Myocyte (in vitro differentiated cells): Measurements from ENCODE around the gene CARHSP1. TPM values are rescaled to one million over a fixed set of nuclear protein-coding genes. Genes with fewer than 3 reads are reported as not detected.
"Not testable (repeated sequence)": the region's sequence is repeated elsewhere in the genome, so short reads cannot be mapped to it uniquely, and the experiment has no call there.

ENCODE experiments used
- DNase-seq: peaks from one replicate; pipeline ENCODE4 v3.0.0-alpha.2; 2012; ENCODE audit warnings: low read depth
- polyA plus RNA-seq: library from polyadenylated mRNA; unstranded; fragments of >200 nt; gene quantifications from one replicate; pipeline ENCODE4 v1.2.1, GENCODE V29; 2012; ENCODE audit warnings: missing spikeins
- total RNA-seq: library from RNA; depleted of rRNA; stranded (reverse); fragments of >200 nt; gene quantifications from 2 replicates; pipeline ENCODE4 v1.2.3, GENCODE V29; 2014

Gene CARHSP1
- total RNA-seq: 91.4 and 96.3 TPM in 2 replicates
- polyA plus RNA-seq: 87.2 TPM

DNA sequence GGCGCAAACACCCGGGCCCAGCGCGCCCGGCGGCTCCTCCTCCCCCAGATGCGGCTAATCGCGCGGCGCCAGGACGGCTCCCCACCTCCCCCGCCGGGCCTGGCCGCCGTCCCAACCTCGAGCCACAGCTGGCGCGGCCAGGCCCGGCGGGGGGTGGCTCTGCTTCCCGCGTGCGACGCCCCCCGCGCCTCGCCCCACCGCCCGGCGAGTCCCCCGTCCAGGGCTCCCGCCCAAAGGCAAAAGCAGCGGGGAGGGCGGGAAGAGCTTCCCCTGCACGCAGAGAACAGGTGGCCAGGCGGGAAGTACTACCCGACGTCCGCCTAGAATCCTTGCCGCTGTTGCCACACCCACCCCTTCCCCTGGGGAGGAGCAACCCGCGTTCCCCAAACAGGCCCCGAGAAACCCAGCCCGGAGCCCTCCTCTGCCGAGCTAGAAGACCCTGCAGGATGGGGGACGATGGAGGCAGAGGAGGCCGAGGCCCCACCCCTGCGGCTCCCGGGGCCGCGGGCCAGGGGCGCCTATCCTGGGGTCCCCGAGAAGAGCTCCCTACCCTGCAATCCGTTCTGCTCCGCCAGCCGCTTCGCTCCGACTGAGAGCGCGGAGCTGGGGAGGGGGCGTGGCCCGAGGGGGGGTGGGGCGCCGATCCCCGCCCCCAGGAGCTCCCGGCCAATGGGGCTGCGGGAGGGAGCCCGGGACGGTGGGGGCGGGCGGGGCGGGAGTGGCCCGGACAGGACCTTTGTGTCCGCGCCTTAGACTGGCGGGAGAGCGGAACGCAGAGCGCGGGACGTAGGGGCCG is at the start of gene CARHSP1:
Gene CARHSP1, minus strand, starts transcription at position 591 of the 796 bp plus-strand sequence. CDS start 9,678 bp downstream, outside the sequence.
- peak; percentile 92 for DNase-seq

DNA sequence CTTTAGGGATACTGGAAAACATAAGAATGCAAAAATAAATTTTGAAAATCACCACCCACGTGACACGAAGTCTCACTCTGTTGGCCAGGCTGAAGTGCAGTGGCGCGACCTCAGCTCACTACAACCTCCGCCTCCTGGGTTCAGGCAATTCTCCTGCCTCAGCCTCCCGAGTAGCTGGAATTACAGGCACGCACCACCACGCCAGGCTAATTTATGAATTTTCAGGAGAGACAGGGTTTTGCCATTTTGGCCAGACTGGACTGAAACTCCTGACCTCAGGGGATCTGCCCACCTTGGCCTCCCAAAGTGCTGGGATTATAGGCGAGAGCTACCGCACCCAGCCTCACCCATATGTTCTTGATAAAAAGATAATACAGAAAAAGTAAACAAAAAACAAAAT is 48.5 kb upstream of the CARHSP1 start:
- DNase-seq: not testable (repeated sequence)

DNA sequence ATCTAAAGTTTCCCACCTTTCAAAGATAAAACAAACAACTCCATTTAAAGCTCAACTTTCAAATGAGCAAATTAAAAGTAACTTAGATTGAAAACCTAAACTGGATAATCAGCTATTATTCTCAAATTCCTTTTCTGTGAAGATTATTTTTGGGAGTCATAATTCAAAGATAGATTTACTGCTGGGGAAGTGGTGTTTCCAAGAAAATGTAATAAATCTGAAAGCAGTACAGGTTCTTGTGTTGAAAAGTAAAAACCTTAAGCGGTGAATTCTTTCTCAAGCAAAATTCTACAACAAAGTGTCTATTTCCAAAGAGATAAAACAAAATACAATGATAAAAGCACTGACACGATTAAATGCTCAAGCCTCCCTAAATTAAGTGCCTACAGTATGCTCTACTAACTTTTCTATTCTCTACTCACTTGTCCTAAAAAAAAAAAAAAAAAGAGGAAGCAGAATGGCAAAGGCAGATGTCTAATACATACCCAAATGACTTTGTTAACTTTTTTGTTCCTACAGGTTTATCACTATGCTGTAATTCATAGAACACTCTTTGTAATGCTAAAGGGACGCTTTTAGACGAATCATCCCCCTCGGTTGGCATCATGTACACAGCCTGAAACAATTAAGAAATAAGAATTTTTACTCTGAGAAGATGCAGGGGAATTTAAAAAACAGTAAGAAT is 47.9 kb upstream of the CARHSP1 start:
- no peak for DNase-seq

DNA sequence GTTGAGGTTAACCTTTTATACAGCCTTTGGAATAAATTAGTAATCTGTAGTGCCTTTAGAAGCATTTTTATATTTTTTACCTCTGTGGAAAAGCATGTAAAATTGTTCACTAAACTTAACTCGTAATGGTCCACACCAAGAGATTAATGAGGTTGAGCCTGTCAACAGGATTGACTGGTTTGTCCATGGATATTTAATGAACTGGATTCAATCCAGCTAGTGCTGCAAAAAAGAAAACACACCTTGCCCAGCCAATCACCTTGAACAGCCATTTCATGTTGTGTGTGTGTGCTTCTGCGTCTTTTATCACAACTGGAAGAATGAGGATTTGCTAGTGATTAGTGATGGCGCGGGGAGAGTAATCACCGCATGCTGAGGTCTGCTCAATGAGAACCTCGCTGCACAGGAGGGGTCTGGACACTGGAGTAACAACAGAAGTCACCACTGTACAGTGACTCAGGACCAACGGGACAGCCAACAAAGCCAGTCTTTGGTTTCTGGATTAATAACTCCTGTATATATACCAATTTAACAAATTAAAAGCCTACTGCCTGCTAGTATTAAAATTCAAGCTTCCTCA is 47.0 kb upstream of the CARHSP1 start:
- DNase-seq: no peak

DNA sequence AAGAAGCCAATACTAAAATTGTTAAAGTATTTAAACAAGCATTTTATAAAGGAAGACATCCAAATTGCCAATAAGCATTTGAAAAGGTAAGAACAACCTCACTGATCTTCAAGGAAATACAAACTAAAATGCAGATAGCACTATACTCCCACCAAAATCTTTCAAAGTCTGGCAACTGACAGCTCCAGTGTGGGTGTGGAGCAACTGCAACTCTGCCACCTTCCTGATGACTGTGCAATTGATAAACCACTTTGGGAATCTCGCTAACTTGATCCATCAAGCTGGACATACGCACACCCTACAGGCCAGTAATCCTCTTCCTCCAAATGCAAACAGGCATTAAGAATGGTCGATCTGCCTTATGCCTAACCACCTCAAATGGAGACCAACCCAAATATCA is 45.3 kb upstream of the CARHSP1 start:
- no peak for DNase-seq

DNA sequence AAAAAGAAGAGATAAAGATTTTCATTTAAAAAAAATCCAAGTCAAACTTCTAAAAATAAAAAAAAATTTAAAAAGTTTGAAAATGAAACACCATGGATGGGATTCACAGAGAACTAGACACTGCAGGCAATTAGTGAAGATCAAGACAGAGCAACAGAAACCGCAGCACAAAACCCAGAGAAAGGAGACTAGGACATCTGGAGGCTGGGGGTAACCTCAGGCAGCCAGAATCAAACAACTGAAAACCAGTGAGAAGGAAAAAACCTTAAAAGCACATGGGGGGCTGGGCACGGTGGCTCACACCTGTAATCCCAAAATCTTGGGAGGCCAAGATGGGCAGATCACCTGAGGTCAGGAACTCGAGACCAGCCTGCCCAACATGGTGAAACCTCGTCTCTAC is 44.0 kb upstream of the CARHSP1 start:
- no peak for DNase-seq

DNA sequence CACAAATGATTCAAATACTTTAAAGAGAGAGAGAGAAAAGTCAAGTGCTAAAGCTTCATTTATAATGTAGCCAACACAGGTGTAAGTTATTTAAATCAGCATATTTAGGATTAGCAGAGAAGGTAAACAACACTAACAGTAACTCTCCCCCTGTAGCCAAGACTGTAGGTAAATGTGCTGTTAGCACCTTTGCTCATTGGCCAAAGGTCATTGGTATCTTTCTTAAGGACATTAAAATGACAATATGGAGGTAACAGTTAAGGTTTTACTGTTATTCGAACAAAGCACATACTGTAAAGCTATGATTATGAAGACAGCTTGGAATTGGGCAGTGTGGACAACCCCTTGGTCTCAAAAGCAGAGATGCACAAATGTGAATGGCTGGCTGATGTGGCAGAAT is 42.0 kb upstream of the CARHSP1 start:
- no peak for DNase-seq

DNA sequence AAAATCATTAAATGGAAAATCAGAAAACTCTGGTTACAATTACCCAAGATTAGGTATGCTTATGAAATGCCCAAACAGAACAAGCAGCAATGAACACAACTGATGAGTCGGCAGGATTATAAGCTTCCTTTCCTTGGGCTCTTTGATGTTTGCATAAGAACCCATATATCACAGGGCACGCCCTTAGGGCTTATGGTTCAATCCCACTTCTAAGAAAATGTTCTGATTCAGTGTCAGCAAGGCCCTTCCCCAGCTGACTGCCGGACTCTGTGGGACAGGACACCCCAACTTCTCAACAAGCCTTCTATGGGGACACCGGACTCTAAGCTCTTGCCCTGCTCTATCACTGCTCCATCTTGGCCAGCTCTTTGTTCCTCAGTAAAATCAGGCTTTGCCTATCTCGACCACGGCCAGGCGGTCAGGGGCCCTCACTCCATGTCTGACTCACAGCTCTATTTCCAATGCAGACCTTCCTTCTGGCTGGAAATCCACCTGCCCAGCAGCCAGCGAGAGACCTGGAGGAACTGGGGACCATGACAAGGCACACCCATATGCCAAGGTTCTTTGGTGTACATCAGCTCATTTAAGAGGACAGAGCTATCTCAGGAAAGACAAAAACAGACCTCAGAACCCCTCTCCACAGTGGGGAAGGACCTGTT is 40.1 kb upstream of the CARHSP1 start:
- peak; percentile 26 for DNase-seq

DNA sequence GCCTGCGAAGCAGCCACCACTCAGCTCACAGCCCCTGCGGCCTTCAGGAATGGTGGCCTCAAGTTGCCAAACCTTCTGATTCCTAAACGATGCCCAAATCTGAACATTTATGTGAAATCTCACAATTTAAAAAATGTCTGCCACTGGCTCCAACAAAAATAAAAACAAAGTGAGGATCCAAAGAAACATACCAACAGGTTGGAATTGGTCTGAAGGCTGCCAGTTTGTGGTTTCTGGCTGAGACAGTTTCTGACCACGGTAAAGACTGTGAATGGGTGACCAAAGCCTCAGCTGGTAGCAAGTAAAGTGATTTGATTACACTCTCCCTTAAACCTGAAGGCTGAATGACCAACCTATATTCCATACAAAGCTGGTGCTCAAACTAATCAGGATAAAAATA is 38.3 kb upstream of the CARHSP1 start:
- DNase-seq: peak; percentile 59

DNA sequence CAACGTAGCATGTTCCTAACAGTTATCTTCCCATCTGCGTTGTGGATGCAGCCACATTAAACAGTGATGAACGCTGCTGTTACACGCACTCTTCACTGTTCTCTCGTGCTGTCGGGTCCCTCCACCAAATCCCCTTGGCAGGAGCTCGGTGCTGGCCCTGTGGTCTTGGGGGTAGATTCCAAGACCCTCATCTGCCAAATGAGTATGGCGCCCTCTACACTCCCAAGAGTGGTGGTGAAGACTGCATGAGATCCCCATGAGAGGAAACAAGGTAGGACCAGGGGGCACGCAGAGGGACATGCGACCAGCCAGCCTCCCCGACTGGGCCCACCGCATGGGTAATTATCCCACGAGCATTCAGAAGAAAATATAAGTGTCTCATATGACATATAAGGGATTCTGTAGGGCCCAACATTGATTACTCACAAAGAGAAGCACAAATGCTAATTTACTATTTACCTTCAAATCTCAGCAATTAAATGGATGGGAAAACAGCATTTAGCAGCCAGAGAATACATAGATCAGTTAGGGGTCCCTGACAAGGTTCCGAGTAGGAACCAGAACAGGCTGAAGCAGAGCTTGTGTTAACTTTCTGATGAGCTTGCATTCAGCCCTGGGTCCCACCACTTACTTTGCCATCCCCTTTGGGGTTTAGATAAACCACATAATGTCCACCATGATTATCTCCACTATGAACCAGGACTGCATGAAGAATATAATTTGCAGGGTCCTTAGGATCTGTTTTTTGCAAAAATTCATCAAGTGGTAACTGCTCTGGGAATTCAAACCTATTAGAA is 37.2 kb upstream of the CARHSP1 start:
- no peak for DNase-seq

DNA sequence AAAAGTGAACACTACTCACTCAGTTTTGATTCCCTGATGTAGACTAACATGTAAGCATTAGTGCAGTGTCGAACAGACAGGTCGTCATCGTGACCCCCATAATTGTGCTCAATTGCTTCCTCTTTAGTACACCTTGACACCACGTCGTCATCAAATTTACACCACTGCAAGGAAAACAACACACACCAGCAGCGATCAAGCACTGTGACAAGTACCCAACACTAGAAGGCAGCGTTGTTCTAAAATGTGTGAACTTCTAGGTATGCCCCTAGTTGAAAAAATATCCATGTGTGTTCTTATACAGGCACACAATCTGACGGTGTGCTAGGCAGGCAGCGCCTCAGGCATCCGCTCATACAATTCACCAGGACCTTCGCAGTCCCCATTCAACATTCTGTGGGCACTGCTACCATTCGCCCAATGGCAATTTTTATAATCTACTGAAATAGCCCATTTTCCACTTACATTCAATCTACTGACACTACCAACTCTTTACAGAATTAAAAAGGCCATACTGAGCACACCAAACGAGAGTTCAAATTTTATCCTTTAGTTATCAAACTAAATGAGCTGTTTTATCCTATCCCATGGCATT is 36.5 kb upstream of the CARHSP1 start:
- DNase-seq: no peak

DNA sequence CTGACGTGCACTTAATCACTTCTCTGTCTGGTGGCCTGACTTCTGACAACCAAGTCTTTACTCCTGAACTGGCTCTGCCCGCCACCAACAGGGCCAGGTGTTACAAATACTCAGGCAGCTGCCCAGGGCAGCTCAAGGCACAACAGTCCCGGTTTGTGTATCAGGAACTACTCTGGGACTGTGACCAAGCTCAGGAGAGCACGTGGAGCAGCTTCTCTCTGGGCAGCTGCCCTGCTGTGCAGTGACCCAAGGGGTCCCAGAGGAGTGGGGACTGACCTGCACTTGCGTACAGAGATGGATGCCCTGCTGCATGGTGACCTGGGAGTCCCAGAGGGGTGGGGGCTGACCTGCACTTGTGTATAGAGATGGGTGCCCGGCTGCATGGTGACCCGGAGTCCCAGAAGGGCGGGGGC is 35.2 kb upstream of the CARHSP1 start:
- DNase-seq: no peak

DNA sequence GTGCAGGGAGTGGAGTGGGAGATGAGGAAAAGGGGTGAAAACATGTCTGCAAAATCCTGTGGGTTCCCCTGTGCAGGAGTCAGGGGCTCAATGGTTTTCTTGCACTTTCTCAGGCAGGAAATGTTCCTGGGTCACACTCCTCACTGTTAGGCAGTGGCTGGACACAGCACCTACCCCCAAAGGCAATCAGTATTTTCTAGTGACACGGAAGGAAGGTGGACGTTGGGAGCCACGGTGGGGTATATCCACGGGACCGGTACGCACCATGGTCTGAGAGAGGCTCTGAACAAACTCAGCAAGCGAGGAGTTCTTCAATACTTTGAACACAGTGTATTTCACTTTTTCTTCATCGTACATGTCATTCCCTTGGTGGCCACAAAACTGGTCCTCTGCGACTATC is 34.2 kb upstream of the CARHSP1 start:
- DNase-seq: no peak

DNA sequence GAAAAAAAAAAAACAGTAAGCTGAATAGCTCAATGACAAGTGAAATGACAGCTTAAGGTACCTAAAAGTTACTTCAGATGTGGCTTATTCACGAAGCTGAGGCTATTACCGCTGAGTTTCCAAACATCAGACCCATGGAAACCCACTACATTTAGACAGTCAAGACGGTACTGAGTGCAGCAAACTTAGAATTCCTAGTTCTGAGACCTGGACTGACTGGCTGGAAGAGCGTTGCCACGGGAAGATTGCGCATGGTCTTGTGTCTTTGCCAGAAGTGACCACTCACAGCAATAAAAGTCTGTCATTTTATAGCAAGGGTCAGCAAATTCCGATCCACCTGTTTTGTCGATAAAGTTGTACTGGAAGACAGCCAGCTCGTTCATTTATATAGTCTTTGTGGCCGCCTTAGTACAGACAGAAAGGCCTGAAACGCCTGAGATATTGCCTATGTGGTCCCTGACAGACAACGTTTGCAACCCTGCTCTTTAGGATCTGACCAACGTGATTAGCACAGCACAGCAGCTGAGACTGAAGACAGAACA is 32.6 kb upstream of the CARHSP1 start:
- DNase-seq: no peak

DNA sequence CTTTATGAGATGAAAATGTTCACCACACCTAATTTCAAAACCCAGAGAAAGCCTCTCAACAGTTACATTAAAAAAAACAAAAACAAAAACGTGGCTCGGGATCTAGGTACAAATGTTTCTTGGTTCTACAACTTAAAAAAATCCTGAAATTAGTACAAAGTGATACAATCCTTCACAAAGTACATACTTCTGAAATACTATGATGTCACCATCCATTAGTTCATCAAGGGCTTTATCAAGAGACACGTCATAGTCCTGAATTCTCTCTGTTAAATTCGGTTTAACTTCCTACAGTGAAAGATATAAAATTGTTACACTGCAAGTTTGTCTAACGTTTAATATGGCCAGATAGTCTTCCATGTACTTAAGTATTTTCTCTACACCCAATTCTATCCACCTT is 31.5 kb upstream of the CARHSP1 start:
- no peak for DNase-seq

DNA sequence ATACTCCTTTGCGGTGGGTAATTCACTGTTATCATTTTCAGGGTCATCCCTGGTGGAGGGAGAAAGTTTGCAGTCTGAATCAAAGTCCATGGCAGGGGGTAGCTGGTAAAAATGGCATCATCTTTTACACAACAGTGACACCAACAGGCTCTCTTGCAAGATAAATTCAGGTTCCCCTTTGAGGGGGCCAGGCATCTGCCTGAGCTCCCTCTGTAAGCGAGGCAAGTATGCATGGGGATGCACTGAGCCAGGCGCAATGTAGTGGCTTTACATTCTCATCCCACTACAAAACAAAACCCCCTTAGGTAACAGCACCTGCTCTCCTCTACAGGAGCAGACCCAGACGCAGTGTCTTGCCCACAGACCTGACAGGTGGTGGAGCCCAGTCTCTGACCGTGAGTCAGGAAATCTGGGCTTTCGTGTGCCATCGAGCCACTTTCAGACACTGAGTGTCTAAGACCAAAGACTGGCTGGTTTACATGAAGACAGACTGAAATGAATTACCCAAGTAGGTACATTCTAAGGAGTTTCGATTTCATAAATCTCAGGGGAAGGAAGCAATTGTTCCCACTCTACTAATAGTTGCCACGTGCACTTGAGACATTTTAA is 31.0 kb upstream of the CARHSP1 start:
- no peak for DNase-seq

DNA sequence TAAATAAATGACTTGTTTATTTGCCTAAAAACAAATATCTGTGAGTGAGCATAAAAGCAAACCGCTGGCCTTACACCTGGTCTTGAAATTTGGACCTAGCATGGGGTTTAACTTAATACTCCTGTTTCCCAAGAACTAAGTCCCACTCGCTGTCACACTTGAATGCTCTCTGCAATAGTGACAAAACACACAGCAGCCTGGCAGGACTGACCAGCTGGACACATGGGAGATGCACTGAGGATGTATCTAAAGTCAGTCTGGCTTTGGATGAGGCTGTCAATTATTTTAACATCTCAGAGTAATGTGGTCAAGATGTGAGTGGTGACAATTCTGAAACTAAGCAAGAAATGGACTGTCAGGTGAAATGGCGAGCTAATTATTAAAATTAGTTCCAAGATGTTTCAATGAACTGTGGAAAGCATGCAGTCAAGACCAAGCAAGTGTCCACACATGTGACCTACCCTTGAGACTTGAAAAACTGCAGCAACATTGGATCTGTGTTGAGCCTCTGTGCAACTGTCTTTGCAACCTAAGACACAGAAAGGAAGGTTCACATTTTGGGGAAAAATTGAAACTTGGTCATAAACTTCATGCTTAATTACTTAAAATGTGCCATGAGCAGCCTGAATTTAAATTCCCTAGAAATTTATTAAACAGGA is 30.0 kb upstream of the CARHSP1 start:
- no peak for DNase-seq

DNA sequence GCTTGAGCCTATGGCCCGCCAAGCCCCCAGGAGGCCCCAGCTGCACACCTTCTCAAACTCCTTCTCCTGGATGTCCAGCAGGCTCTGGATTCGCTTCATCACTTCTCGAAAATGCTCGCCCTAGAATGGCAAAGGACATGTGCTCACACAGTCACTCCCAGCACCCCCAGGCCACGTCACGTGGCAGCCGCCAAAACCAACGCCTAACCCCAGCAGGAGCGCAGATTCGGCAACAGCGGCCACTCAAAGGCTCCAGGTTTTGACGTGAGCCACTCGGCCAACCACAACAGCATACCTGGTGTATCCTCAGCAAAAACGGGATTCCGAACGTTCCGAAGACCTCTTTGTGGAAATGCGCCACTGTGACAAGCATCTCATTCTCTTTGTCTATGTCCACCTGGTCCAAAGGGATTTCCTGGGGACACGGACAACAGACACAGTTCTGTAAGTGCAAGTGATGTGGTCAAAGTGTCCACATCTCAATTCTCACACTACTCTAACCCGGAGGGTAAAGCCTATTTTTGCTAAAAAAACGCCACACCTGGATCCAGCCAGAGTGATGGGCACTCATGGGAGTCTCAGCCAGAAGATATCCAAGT is 26.0 kb upstream of the CARHSP1 start:
- DNase-seq: no peak
